ENCODE results near the gene MRPL40. TPM values are rescaled to one million over a fixed set of nuclear protein-coding genes. Genes with fewer than 3 reads are reported as not detected.

MRPL40 gene
- 10 to 100 TPM; 10.9 to 29.2 (median 13.7) TPM for total RNA-seq

DNA sequence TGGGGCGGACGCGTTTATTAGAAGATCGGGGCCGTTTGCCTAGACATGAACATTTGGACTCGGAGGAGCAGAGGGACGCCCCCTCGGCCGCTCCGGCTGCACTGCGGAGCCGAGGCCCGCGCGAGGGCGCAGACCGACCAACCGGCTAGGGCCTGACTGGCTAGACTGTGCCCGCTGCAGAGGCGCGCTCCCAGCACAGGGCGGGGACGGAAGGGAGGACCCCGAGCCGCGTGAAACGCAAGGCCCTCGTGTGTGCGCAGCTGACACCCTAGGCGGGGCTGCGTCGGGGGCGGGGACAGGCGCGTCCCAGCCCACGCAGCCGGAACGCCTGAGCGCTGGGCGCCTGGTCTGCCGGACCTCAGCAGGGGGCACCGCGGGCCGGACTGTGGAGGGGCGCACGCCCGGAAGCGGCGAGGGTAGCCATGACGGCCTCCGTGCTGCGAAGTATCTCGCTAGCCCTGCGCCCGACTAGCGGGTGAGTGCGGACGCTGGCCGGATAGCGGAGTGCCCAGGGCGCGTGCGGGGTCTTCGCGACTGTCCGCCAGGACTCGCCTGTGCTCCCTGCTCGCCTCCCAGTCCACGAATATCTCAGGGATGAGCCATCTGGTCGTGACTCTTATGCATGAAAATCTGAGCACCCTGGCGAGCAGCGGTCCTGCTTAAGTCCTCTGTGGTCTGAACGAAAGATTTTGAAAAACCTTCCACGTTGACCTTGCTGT lies at the start of gene MRPL40:
TSS of gene MRPL40 (plus strand) at position 413 of the 719 bp plus-strand sequence. CDS start at position 423, 10 bp downstream.
- 0% methylated on average over 4 to 50 of the region's 74 CpGs for WGBS, 2 donors (ENCODE audit: low coverage in 1 of 2)
- Histone ChIP-seq H3K36me3 (peaks cover 0 to 7% (median 0%) of the 10 kb centered on the region in 4 donors), H3K4me3 (peak within 1 kb of the TSS; percentile 64 to 95 (median 79)), H3K9me3 (no peaks in the 10 kb centered on the region), H3K27ac (peak within 1 kb of the TSS; percentile 95 to 99 (median 98)), H3K4me1 (peaks cover 19 to 34% (median 26%) of the 10 kb centered on the region in 4 donors), H3K27me3 (no peaks in the 10 kb centered on the region)
- TF ChIP-seq, protein P1, sequence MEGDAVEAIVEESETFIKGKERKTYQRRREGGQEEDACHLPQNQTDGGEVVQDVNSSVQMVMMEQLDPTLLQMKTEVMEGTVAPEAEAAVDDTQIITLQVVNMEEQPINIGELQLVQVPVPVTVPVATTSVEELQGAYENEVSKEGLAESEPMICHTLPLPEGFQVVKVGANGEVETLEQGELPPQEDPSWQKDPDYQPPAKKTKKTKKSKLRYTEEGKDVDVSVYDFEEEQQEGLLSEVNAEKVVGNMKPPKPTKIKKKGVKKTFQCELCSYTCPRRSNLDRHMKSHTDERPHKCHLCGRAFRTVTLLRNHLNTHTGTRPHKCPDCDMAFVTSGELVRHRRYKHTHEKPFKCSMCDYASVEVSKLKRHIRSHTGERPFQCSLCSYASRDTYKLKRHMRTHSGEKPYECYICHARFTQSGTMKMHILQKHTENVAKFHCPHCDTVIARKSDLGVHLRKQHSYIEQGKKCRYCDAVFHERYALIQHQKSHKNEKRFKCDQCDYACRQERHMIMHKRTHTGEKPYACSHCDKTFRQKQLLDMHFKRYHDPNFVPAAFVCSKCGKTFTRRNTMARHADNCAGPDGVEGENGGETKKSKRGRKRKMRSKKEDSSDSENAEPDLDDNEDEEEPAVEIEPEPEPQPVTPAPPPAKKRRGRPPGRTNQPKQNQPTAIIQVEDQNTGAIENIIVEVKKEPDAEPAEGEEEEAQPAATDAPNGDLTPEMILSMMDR (IDR thresholded peaks at IDR 0.05): peak in 2 of 5 experiments; percentile 6 to 13
- TF ChIP-seq EP300 (IDR thresholded peaks at IDR 0.05; ENCODE audit: low read depth): no peak
- peak; percentile 93 to 96 (median 96) for TF ChIP-seq POLR2AphosphoS5 (IDR thresholded peaks at IDR 0.05)
- peak; percentile 94 for TF ChIP-seq POLR2A (IDR thresholded peaks at IDR 0.05)
- intact Hi-C loops (cut with DNase I; ENCODE audit: low total_unique reads): no loop called here
- in situ Hi-C loops (cut with MboI; ENCODE audit: low pct_ligation_motif_present in 1 of 4, low pct_unique_long_range_greater_than_20kb in 1 of 4, low sequenced_read_pairs in 3 of 4): no loop called here
- DNase-seq: peak; percentile 95

DNA sequence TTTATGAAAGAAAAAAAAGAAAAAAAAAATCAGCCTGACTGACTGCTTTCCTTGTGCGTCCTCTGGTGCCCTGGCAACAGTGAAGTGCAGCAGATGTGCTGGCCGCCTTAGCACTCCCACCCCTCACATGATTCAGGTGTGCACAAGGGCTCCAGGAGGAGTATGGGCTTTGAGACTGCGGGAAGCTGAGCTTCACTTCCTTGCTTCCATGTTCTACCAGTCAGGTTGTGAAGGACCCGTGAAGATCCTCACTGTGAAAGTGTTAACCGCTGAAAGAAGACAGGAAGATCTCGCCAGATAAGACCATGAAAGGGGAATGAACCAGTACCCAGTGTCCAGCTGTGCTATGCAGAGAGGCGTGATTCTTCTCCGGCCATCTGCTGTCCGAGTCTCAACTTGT lies 49.1 kb upstream of the MRPL40 start:
- no peak for DNase-seq
- Histone ChIP-seq H3K4me3 (no peak overlapping the region), H3K27me3 (no peaks in the 10 kb centered on the region), H3K9me3 (no peaks in the 10 kb centered on the region), H3K4me1 (no peaks in the 10 kb centered on the region), H3K27ac (no peak overlapping the region), H3K36me3 (peaks cover 0 to 65% (median 31%) of the 10 kb centered on the region in 4 donors)
- TF ChIP-seq EP300 (IDR thresholded peaks at IDR 0.05; ENCODE audit: low read depth) (no peak), POLR2A (IDR thresholded peaks at IDR 0.05) (no peak), POLR2AphosphoS5 (IDR thresholded peaks at IDR 0.05) (no peak)
- TF ChIP-seq, protein P1 (IDR thresholded peaks at IDR 0.05): no peak
- WGBS, 2 donors (ENCODE audit: low coverage in 1 of 2): 94 to 100% methylated on average over 3 to 9 of the region's 9 CpGs
- in situ Hi-C loops (cut with MboI; ENCODE audit: low pct_ligation_motif_present in 1 of 4, low pct_unique_long_range_greater_than_20kb in 1 of 4, low sequenced_read_pairs in 3 of 4) (no loop called here), intact Hi-C loops (cut with DNase I; ENCODE audit: low total_unique reads) (no loop called here)

DNA sequence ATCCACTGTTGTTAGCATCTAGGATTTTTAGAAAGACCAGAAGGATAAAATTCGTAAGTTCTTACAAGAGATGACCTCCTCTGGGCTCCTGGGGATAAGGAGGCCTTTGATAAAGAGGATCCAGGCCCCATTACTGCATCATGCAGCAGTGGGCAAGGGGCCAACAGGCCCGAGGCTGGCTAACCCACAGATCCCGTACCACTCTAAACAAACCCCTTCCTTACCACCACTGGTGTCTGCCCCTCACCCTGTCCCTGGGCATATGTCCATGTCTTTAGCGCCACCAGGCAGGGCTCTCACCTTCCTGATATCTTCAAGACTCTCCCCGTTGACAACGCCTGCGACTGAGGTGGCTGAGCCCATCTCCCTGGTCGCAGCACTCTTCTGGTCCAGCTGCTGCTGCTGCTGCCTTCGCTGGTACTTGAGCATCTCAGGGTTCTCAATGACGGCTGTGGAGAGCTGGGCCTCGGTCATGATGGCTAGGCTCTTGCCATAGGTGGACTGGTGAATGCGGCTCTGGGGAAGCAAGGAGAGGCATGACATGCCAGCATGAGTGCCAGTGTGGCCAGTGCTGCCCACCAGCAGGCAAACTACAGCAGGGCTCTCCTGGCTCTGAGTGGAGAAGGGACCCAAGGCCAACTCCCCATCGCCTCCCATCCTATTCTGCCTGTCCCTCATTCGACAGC lies 47.0 kb upstream of the MRPL40 start:
- Histone ChIP-seq H3K36me3 (peaks cover 0 to 78% (median 36%) of the 10 kb centered on the region in 4 donors), H3K4me1 (no peaks in the 10 kb centered on the region), H3K9me3 (no peaks in the 10 kb centered on the region), H3K4me3 (no peak overlapping the region), H3K27ac (no peak overlapping the region), H3K27me3 (no peaks in the 10 kb centered on the region)
- no peak for TF ChIP-seq POLR2A (IDR thresholded peaks at IDR 0.05)
- no peak for TF ChIP-seq POLR2AphosphoS5 (IDR thresholded peaks at IDR 0.05)
- TF ChIP-seq, protein P1 (IDR thresholded peaks at IDR 0.05): no peak
- TF ChIP-seq EP300 (IDR thresholded peaks at IDR 0.05; ENCODE audit: low read depth): no peak
- WGBS, 2 donors (ENCODE audit: low coverage in 1 of 2): 86 to 96% methylated on average over 4 to 14 of the region's 14 CpGs
- in situ Hi-C loops (cut with MboI; ENCODE audit: low pct_ligation_motif_present in 1 of 4, low pct_unique_long_range_greater_than_20kb in 1 of 4, low sequenced_read_pairs in 3 of 4): no loop called here
- no peak for DNase-seq
- intact Hi-C loops (cut with DNase I; ENCODE audit: low total_unique reads): no loop called here

DNA sequence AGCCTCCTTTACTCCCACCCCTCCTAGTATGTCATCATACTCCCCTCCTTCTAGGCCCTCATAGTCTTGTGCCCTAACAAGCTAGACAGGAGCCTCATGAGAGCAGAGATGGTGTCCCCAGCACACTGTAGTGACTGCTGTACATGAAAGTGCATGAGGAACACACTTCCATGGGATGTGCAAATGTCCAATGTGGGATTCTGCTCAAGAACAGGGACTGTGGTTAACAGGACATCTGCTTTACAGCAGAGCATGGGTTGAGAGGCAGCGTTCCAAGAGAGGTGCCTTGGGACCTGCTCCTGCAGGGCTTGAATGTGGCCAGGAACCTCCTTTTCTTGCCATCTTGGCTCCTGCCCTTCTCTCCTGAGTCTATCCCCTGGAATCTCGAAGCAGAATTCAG lies 46.1 kb upstream of the MRPL40 start:
- 100% methylated on average over 2 of the region's 2 CpGs; no CpG with 5 or more reads in 1 of the 2 donors for WGBS, 2 donors (ENCODE audit: low coverage in 1 of 2)
- intact Hi-C loops (cut with DNase I; ENCODE audit: low total_unique reads) (no loop called here), in situ Hi-C loops (cut with MboI; ENCODE audit: low pct_ligation_motif_present in 1 of 4, low pct_unique_long_range_greater_than_20kb in 1 of 4, low sequenced_read_pairs in 3 of 4) (no loop called here)

More for the DNA sequence above, 46.1 kb upstream of the MRPL40 start:
- Histone ChIP-seq H3K36me3 (peaks cover 0 to 84% (median 36%) of the 10 kb centered on the region in 4 donors), H3K4me1 (no peaks in the 10 kb centered on the region), H3K27me3 (no peaks in the 10 kb centered on the region), H3K27ac (no peak overlapping the region), H3K4me3 (no peak overlapping the region), H3K9me3 (no peaks in the 10 kb centered on the region)
- no peak for DNase-seq
- TF ChIP-seq POLR2A (IDR thresholded peaks at IDR 0.05): no peak
- TF ChIP-seq, protein P1 (IDR thresholded peaks at IDR 0.05): no peak
- TF ChIP-seq POLR2AphosphoS5 (IDR thresholded peaks at IDR 0.05): no peak
- no peak for TF ChIP-seq EP300 (IDR thresholded peaks at IDR 0.05; ENCODE audit: low read depth)
